Pancreas (tissue), 10 donors: ENCODE measurements around the gene GLS. TPM values are rescaled to one million over a fixed set of nuclear protein-coding genes. Genes with fewer than 3 reads are reported as not detected.
A peak's percentile ranks its signal among the peaks of the same experiment; 100 is the strongest.

Experiments used
- ATAC-seq, 4 donors: fragments of 200-7000 bp; cut with Tn5 transposase; one replicate each; pipeline versions ENCODE4 v1.8.0 to v1.9.1; 2020; ENCODE audit warnings: mild to moderate bottlenecking in 4 of 4, moderate library complexity in 4 of 4
- DNase-seq, 6 donors: peaks; one replicate each; pipeline ENCODE4 v3.0.0-alpha.2; 2020
- FAIRE-seq: peaks from 2 replicates; lab custom pipeline; 2012; peaks lifted over from hg19 to GRCh38; lab: Jason Lieb, UNC
- H3K27ac ChIP-seq, 4 donors: fragments of 200-600 bp; sonication (generic); 1 replicate in 3 of 4; 2 replicates in 1 of 4; pipeline versions ENCODE4 v1.5.0 to v1.8.0; 2020
- H3K27me3 ChIP-seq, 4 donors: fragments of 200-600 bp; one replicate each; pipeline ENCODE4 v1.8.0; 2021
- H3K36me3 ChIP-seq, 3 donors: fragments of 200-600 bp; sonication (generic) in 1 of 3; one replicate each; pipeline versions ENCODE4 v1.5.0 to v1.8.0; 2020 to 2021
- H3K4me1 ChIP-seq, 3 donors: fragments of 200-600 bp; one replicate each; pipeline ENCODE4 v1.8.0; 2021
- H3K4me3 ChIP-seq, 4 donors: fragments of 200-600 bp; sonication (generic) in 2 of 4; one replicate each; pipeline versions ENCODE4 v1.5.0 to v1.8.0; 2020 to 2021
- H3K9me3 ChIP-seq, 4 donors: fragments of 200-600 bp; one replicate each; pipeline ENCODE4 v1.8.0; 2021
- CTCF ChIP-seq, 4 donors: fragments of 200-600 bp; sonication (generic) in 3 of 4; IDR thresholded peaks; one replicate each; pipeline versions ENCODE4 v1.5.0 to v1.8.0; 2021; ENCODE audit warnings: antibody characterized with exemption in 4 of 4
- WGBS, 2 donors: extraction: QIAGEN DNeasy Blood & Tissue Kit; methylation state at CpG; one replicate each; pipeline ENCODE4 v1.1.7; 2013; 5-methylcytosine and 5-hydroxymethylcytosine counted together
- intact Hi-C, 3 donors: fragments of 100-400 bp; cut with DNase I; formaldehyde crosslinking; loops; one replicate each; pipeline versions ENCODE4 v1.11.1 to v1.14.2; 2022
- polyA plus RNA-seq, 2 donors: library from polyadenylated mRNA; stranded (reverse); fragments of 200-250 nt; gene quantifications; one replicate each; pipeline ENCODE4 v1.2.3, GENCODE V29; 2013
- total RNA-seq, 6 donors: library from RNA; stranded (reverse); fragmentation: NEBNext Ultra II Directional in 4 of 6; extraction: Animal tissue kit (Norgen Biotek cat#: 25700) in 4 of 6; gene quantifications; one replicate each; pipeline versions ENCODE4 v1.2.1 to v1.2.4, GENCODE V29; 2021 to 2023
- donor health status: healthy with polysubstance abuse.
- donor health status: DM: no; HTN: no; CAD: no; lungs with moderate emphysema.
- donor health status: DM: no; HTN: no; CAD: no.
- donor health status: control.
- donor health status: control.
- donor health status: Bipolar disorder and iron deficiency.
- donor health status: DM: yes; HTN: yes; CAD: no.
- donor health status: DM: no; HTN: no; CAD: no.
- donor health status: DM: no; HTN: no; CAD: no.
- donor health status: DM: yes; HTN: yes; CAD: no.

The GLS gene
- total and polyA plus RNA-seq, 8 donors, result 20.5 to 84.4 (median 51.6) TPM

DNA sequence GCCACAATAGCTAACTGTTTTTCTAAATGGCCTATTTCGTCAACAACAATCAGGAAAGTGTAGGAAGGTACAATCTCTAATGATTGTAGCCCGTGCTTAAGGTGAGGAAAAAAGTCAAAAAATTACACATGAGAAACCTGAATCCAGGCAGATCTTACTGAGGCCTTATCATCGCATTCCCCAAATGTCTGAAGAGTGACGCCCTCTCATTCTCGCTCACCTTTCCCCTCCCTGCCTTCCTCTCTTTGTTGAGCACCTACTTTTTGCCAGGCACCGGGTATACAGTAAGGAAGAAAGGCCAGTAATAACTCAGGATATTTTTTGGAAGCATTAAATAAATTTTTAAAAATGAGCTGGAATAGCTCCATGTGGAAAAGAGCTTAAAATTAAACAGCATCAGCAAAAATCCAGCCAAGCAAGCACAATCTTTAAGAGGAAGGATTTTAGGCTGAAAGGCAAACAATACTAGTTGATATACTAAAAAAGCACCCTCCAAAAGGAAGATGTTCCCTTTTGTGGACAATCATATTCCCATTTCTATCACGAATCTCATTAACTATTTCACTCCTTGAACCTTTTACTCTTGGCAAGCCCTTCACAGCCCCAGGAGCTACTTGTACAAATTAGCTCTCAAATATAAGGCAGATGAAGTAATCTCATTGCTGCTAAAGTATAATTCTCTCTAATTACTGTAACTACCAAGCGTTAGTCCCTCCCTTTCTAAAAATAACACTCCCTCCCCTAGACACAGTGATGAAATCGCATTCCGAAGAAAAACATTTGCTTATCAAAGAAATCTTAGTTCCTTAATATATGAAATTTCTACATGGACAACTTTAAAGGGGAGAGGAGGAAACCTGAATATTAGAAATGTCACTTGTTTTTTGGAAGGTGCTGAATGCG lies 93.4 kb downstream of the GLS start:
- WGBS, 2 donors, result 82 to 87% methylated on average over 11 of the region's 11 CpGs
- intact Hi-C loops, result no loop called here
- no peaks in the 10 kb centered on the region for H3K4me1 ChIP-seq
- FAIRE-seq, result no peak
- H3K9me3 ChIP-seq, result no peaks in the 10 kb centered on the region
- no peak overlapping the region for H3K27ac ChIP-seq
- no peaks in the 10 kb centered on the region for H3K27me3 ChIP-seq
- H3K4me3 ChIP-seq, result no peak overlapping the region
- H3K36me3 ChIP-seq, result peaks cover 0 to 77% (median 26%) of the 10 kb centered on the region in 3 donors
- DNase-seq, result no peak
- ATAC-seq, result no peak
- TF ChIP-seq CTCF (IDR thresholded peaks at IDR 0.05), result no peak

- ATAC-seq (peak in 1 of 4 donors; percentile 22), FAIRE-seq (no peak), DNase-seq (no peak)
- Histone ChIP-seq H3K9me3 (no peaks in the 10 kb centered on the region), H3K4me3 (no peak overlapping the region), H3K27ac (no peak overlapping the region), H3K36me3 (peaks cover 0 to 74% (median 26%) of the 10 kb centered on the region in 3 donors), H3K4me1 (no peaks in the 10 kb centered on the region), H3K27me3 (no peaks in the 10 kb centered on the region)
- 90 to 95% methylated on average over 12 of the region's 12 CpGs for WGBS, 2 donors
- no peak for TF ChIP-seq CTCF (IDR thresholded peaks at IDR 0.05)
- intact Hi-C loops, result no loop called here
Observed at GRCh38 chr2:190974629-190975361, 94.2 kb downstream of the GLS start.

DNA sequence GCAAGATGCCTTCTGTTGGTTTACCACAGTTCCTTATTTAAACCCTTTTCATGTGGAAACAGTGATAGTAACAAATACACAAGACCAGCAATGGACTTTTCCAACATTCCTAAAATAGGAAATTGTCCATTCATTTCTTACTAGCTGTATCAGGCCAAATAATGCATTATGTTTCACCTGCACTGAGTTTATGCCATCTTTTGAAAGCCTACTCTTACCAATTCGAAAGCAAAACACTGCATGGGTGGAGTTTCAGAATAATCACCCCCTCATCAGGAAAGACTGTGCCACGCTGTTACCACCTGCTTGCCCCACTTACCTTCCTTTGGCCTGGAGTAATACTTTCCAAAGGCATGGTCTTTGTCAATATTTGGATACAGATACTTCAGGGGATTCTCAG lies 95.9 kb downstream of the GLS start:
- H3K27ac ChIP-seq, result no peak overlapping the region
- no peaks in the 10 kb centered on the region for H3K27me3 ChIP-seq
- intact Hi-C loops, result no loop called here
- H3K4me1 ChIP-seq, result no peaks in the 10 kb centered on the region
- no peak for ATAC-seq
- FAIRE-seq, result no peak
- H3K9me3 ChIP-seq, result no peaks in the 10 kb centered on the region
- no peak for TF ChIP-seq CTCF (IDR thresholded peaks at IDR 0.05)
- 87 to 93% methylated on average over 2 of the region's 2 CpGs for WGBS, 2 donors
- no peak for DNase-seq
- peaks cover 0 to 72% (median 26%) of the 10 kb centered on the region in 3 donors for H3K36me3 ChIP-seq
- H3K4me3 ChIP-seq, result no peak overlapping the region

- peaks cover 0 to 75% (median 34%) of the 10 kb centered on the region in 3 donors for H3K36me3 ChIP-seq
- TF ChIP-seq CTCF (IDR thresholded peaks at IDR 0.05), result no peak
- FAIRE-seq (no peak), ATAC-seq (no peak), DNase-seq (no peak)
- no peaks in the 10 kb centered on the region for H3K4me1 ChIP-seq
- 89 to 90% methylated on average over 5 of the region's 5 CpGs for WGBS, 2 donors
- intact Hi-C loops, result no loop called here
- H3K9me3 ChIP-seq, result no peaks in the 10 kb centered on the region
- no peaks in the 10 kb centered on the region for H3K27me3 ChIP-seq
- no peak overlapping the region for H3K4me3 ChIP-seq
- no peak overlapping the region for H3K27ac ChIP-seq
Observed at GRCh38 chr2:190977505-190977904, 96.9 kb downstream of the GLS start.
